HFF-Myc (cell line): ENCODE measurements around the gene LRRC8D.

ENCODE experiments used
- DNase-seq: peaks from one replicate; pipeline ENCODE4 v3.0.0-alpha.2; 2011; ENCODE audit warnings: low read depth; ENCODE audit errors: extremely low read depth
- H3K4me3 ChIP-seq: replicated peaks from 2 replicates; pipeline ENCODE4 v1.5.1; 2011; ENCODE audit warnings: low read depth, mild to moderate bottlenecking, control low read depth, low read length
- CTCF ChIP-seq: IDR thresholded peaks from 2 replicates; pipeline ENCODE4 v1.5.1; 2012; ENCODE audit warnings: mild to moderate bottlenecking, low read depth, low read length, control low read depth; ENCODE audit errors: missing control alignments

The LRRC8D gene

GRCh38 chr1:89833183-89834082 lies 12.6 kb downstream of the LRRC8D start:
- TF ChIP-seq CTCF = no peak
- no peak for DNase-seq
- H3K4me3 ChIP-seq = no peak overlapping the region

- no peak overlapping the region for H3K4me3 ChIP-seq
- TF ChIP-seq CTCF = no peak
- DNase-seq = no peak
These were observed 13.4 kb downstream of the LRRC8D start for GRCh38 chr1:89834083-89834704.

GRCh38 chr1:89836252-89837035 lies 15.6 kb downstream of the LRRC8D start:
- no peak for DNase-seq
- TF ChIP-seq CTCF = no peak

GRCh38 chr1:89837036-89837481 lies 16.2 kb downstream of the LRRC8D start:
- H3K4me3 ChIP-seq = no peak overlapping the region
- DNase-seq = no peak
- TF ChIP-seq CTCF = no peak

More at GRCh38 chr1:89836252-89837035, 15.6 kb downstream of the LRRC8D start:
- no peak overlapping the region for H3K4me3 ChIP-seq

- no peak for TF ChIP-seq CTCF
- no peak overlapping the region for H3K4me3 ChIP-seq
- no peak for DNase-seq
These were observed 16.7 kb downstream of the LRRC8D start for GRCh38 chr1:89837510-89837909.

GRCh38 chr1:89839516-89839915 lies 18.7 kb downstream of the LRRC8D start:
- no peak for DNase-seq
- H3K4me3 ChIP-seq = no peak overlapping the region
- no peak for TF ChIP-seq CTCF
